K562 (cell line): ENCODE data around the gene TRMT2A. TPM values are rescaled to one million over a fixed set of nuclear protein-coding genes. Genes with fewer than 3 reads are reported as not detected.
A peak's percentile ranks its signal among the peaks of the same experiment; 100 is the strongest.

Experiments
- ARNT ChIP-seq, 2 experiments: fragments of 450-650 bp; IDR thresholded peaks; 2 replicates each; pipeline ENCODE4 v1.6.1; 2016; ENCODE audit warnings: mild to moderate bottlenecking in 1 of 2
- BHLHE40 ChIP-seq: IDR thresholded peaks from 2 replicates; pipeline ENCODE4 v1.6.1; 2011; ENCODE audit warnings: low read length, improper control_type of control experiment
- BRD9 ChIP-seq: fragments of 450-650 bp; IDR thresholded peaks from 2 replicates; pipeline ENCODE4 v1.6.1; 2018; ENCODE audit warnings: low read depth; ENCODE audit not compliant: partially characterized antibody
- CREB3L1 ChIP-seq: fragments of 450-650 bp; IDR thresholded peaks from 2 replicates; pipeline ENCODE4 v1.6.1; 2014; ENCODE audit warnings: low read depth, mild to moderate bottlenecking, moderate library complexity, borderline replicate concordance
- E2F6 ChIP-seq, 2 experiments: IDR thresholded peaks; 2 replicates each; pipeline ENCODE4 v1.6.1; 2011; ENCODE audit warnings: borderline replicate concordance in 1 of 2, control low read depth in 1 of 2, low read depth in 1 of 2, low read length in 1 of 2, mild to moderate bottlenecking in 1 of 2, mixed read lengths in 1 of 2, moderate library complexity in 1 of 2; ENCODE audit not compliant: insufficient read depth in 1 of 2, insufficient read length in 1 of 2, poor library complexity in 1 of 2, severe bottlenecking in 1 of 2; ENCODE audit errors: extremely low read depth in 1 of 2
- EZH2 ChIP-seq: IDR thresholded peaks from 2 replicates; pipeline ENCODE4 v1.6.1; 2012; ENCODE audit warnings: low read depth, mild to moderate bottlenecking, inconsistent platforms, low read length, borderline replicate concordance
- FOXJ2 ChIP-seq: fragments of 200-800 bp; sonication (Bioruptor generic); IDR thresholded peaks from 2 replicates; pipeline ENCODE4 v1.6.1; 2016; ENCODE audit warnings: missing genetic modification characterization, missing compliant biosample characterization
- HDGF ChIP-seq: fragments of 450-650 bp; IDR thresholded peaks from 2 replicates; pipeline ENCODE4 v1.6.1; 2016
- HOMEZ ChIP-seq: fragments of 250-450 bp; sonication (Bioruptor Pico); IDR thresholded peaks from 2 replicates; pipeline ENCODE4 v1.4.0; 2020; ENCODE audit warnings: mild to moderate bottlenecking, moderate library complexity
- KDM2B ChIP-seq: fragments of 250-450 bp; sonication (Bioruptor Pico); IDR thresholded peaks from 2 replicates; pipeline ENCODE4 v1.8.0; 2021; ENCODE audit warnings: mild to moderate bottlenecking, moderate library complexity
- MAZ ChIP-seq, 2 experiments: fragments of 450-650 bp in 1 of 2; sonication (generic) in 1 of 2; formaldehyde crosslinking; IDR thresholded peaks in 1 of 2; conservative IDR thresholded peaks in 1 of 2; 2 replicates each; pipeline versions ENCODE4 v1.4.0 to v1.5.0; 2020; ENCODE audit warnings: mild to moderate bottlenecking in 1 of 2, missing genetic modification reagents in 1 of 2
- MIER1 ChIP-seq: fragments of 450-650 bp; IDR thresholded peaks from 2 replicates; pipeline ENCODE4 v1.6.1; 2016; ENCODE audit warnings: antibody characterized with exemption, mild to moderate bottlenecking, low read depth
- MNT ChIP-seq, 2 experiments: fragments of 450-650 bp; conservative IDR thresholded peaks; 2 replicates each; pipeline ENCODE4 v1.6.1; 2017; ENCODE audit warnings: mild to moderate bottlenecking in 2 of 2, moderate library complexity in 2 of 2
- SREBF1 ChIP-seq: fragments of 150-350 bp; IDR thresholded peaks from 2 replicates; pipeline ENCODE4 v1.6.1; 2014; ENCODE audit warnings: antibody characterized with exemption, low read depth, low read length, borderline replicate concordance
- TCF7 ChIP-seq: sonication (generic); IDR thresholded peaks from 2 replicates; pipeline ENCODE4 v1.6.1; 2016; ENCODE audit warnings: antibody characterized with exemption, borderline replicate concordance
- YBX1 ChIP-seq: fragments of 450-650 bp; IDR thresholded peaks from 2 replicates; pipeline ENCODE4 v1.7.1; 2016; ENCODE audit warnings: mild to moderate bottlenecking
- ZFP36 ChIP-seq: fragments of 150-350 bp; IDR thresholded peaks from 2 replicates; pipeline ENCODE4 v1.6.1; 2018; ENCODE audit warnings: low read length, low read depth; ENCODE audit not compliant: partially characterized antibody
- ZNF197 ChIP-seq: fragments of 200-800 bp; sonication (Bioruptor generic); IDR thresholded peaks from 2 replicates; pipeline ENCODE4 v1.6.1; 2016; ENCODE audit warnings: low read depth, missing genetic modification characterization, missing compliant biosample characterization
- ZNF253 ChIP-seq: fragments of 250-450 bp; sonication (Bioruptor Pico); conservative IDR thresholded peaks from 2 replicates; pipeline ENCODE4 v1.6.1; 2021; ENCODE audit warnings: mild to moderate bottlenecking
- ZNF431 ChIP-seq: sonication (generic); formaldehyde crosslinking; IDR thresholded peaks from 2 replicates; pipeline ENCODE4 v1.8.0; 2022; ENCODE audit warnings: mild to moderate bottlenecking, missing genetic modification reagents
- ZNF511 ChIP-seq: sonication (generic); formaldehyde crosslinking; IDR thresholded peaks from 2 replicates; pipeline ENCODE4 v1.8.0; 2022; ENCODE audit warnings: mild to moderate bottlenecking, missing genetic modification reagents
- ZNF699 ChIP-seq: fragments of 250-450 bp; sonication (Bioruptor Pico); IDR thresholded peaks from 2 replicates; pipeline ENCODE4 v1.8.0; 2021; ENCODE audit warnings: mild to moderate bottlenecking, moderate library complexity; ENCODE audit not compliant: insufficient replicate concordance
- polyA plus RNA-seq, 8 experiments: library from polyadenylated mRNA; depleted of rRNA in 4 of 8; stranded (reverse) in 5 of 8; unstranded in 3 of 8; fragments of >200 nt; fragmentation: Nextera tagmentation in 2 of 8; fragmentation: Illumina TruSeq in 1 of 8; extraction: Ambion mirVana in 2 of 8; extraction: Trizol in 1 of 8; gene quantifications; 2 replicates each; pipeline versions ENCODE4 v1.2.1 to v1.2.3, GENCODE V29; 2011 to 2014; ENCODE audit warnings: inconsistent platforms in 1 of 8, missing spikeins in 1 of 8
- total RNA-seq, 7 experiments: library from RNA; depleted of rRNA in 6 of 7; stranded (reverse); fragments of >200 nt in 6 of 7; fragmentation: Illumina TruSeq in 2 of 7; extraction: Trizol in 2 of 7; gene quantifications; 2 replicates each; pipeline versions ENCODE4 v1.2.1 to v1.2.3, GENCODE V29; 2011 to 2021; ENCODE audit warnings: low replicate concordance in 1 of 7

The TRMT2A gene
- total and polyA plus RNA-seq, 9 of the 15 experiments (the other 6 are each of a cell fraction or from before 2014, with no cell fraction given), result 1.6 to 265 (median 140) TPM

- TF ChIP-seq E2F6 (IDR thresholded peaks at IDR 0.05; ENCODE audit: borderline replicate concordance in 1 of 2, extremely low read depth in 1 of 2, insufficient read depth in 1 of 2, insufficient read length in 1 of 2, low read depth in 1 of 2, low read length in 1 of 2, poor library complexity in 1 of 2, severe bottlenecking in 1 of 2) (peak in 1 of 2 experiments; percentile 65), CREB3L1 (no peak; the same call in 1 of the 2 replicates), SREBF1 (no peak), HOMEZ (CRISPR knock-in tag) (no peak), ZNF699 (CRISPR knock-in tag) (no peak), ZNF253 (CRISPR knock-in tag) (no peak), ARNT (IDR thresholded peaks at IDR 0.05) (no peak), ZFP36 (no peak), HDGF (no peak), EZH2 (peak; percentile 81; the same call in 1 of the 2 replicates), KDM2B (CRISPR knock-in tag) (no peak), MAZ (CRISPR knock-in tag; conservative IDR thresholded peaks at IDR 0.05 in 1 of 2, IDR thresholded peaks at IDR 0.05 in 1 of 2) (0 out of 4 replicates have a peak, but pooled peaks of 1 of the 2 experiments have one; percentile 9), ZNF197 (CRISPR knock-in tag) (no peak), TCF7 (0 out of 2 replicates have a peak, but pooled peaks have one; percentile 41), MNT (conservative IDR thresholded peaks at IDR 0.05) (no peak), MIER1 (no peak), BRD9 (no peak), FOXJ2 (no peak), ZNF511 (CRISPR knock-in tag) (peak; percentile 85), ZNF431 (CRISPR knock-in tag) (no peak), BHLHE40 (no peak), YBX1 (no peak)
These were observed 36.9 kb upstream of the TRMT2A start (continued) for GRCh38 chr22:20153945-20154344.
